Natural killer cell (primary cell): ENCODE measurements around the gene ODAD2. TPM values are rescaled to one million over a fixed set of nuclear protein-coding genes. Genes with fewer than 3 reads are reported as not detected.
"Not testable (repeated sequence)": the region's sequence is repeated elsewhere in the genome, so short reads cannot be mapped to it uniquely, and the experiment has no call there.

Experiments used
- ATAC-seq, 3 donors: fragments of 150-1000 bp in 2 of 3; fragments of 200-7000 bp in 1 of 3; cut with Tn5 transposase; 1 replicate in 1 of 3; 2 replicates in 2 of 3; pipeline ENCODE4 v1.10.0; 2021; ENCODE audit warnings: mild to moderate bottlenecking in 2 of 3, moderate library complexity in 2 of 3
- DNase-seq, 2 donors: peaks; one replicate each; pipeline versions ENCODE4 v3.0.0 to v3.0.0-alpha.2; 2013 to 2021; ENCODE audit warnings: mixed read lengths in 1 of 2
- H3K27ac ChIP-seq: one replicate; pipeline ENCODE4 v1.5.1; 2013; ENCODE audit warnings: mild to moderate bottlenecking, low read length
- H3K27me3 ChIP-seq: one replicate; pipeline ENCODE4 v1.6.1; 2013; ENCODE audit warnings: low read length; ENCODE audit not compliant: control insufficient read depth, insufficient read depth
- H3K36me3 ChIP-seq: one replicate; pipeline ENCODE4 v1.6.1; 2013; ENCODE audit warnings: low read length; ENCODE audit not compliant: control insufficient read depth, insufficient read depth
- H3K4me1 ChIP-seq: one replicate; pipeline ENCODE4 v1.6.1; 2013; ENCODE audit warnings: low read length; ENCODE audit not compliant: control insufficient read depth, insufficient read depth
- H3K4me3 ChIP-seq: one replicate; pipeline ENCODE4 v1.5.1; 2013; ENCODE audit warnings: low read length
- H3K9me3 ChIP-seq: one replicate; pipeline ENCODE4 v1.6.1; 2013; ENCODE audit warnings: low read length; ENCODE audit not compliant: control insufficient read depth, insufficient read depth
- H3K27ac Mint-ChIP-seq, 2 donors: one replicate each; pipeline ENCODE4 v1.8.0; 2022; ENCODE audit warnings: mild to moderate bottlenecking in 2 of 2, mixed read lengths in 2 of 2, moderate library complexity in 1 of 2
- H3K27me3 Mint-ChIP-seq, 2 donors: one replicate each; pipeline ENCODE4 v1.8.0; 2022; ENCODE audit warnings: low read depth in 2 of 2, mixed read lengths in 2 of 2
- H3K36me3 Mint-ChIP-seq: one replicate; pipeline ENCODE4 v1.8.0; 2022; ENCODE audit warnings: mixed read lengths
- H3K4me1 Mint-ChIP-seq, 2 donors: one replicate each; pipeline ENCODE4 v1.8.0; 2022; ENCODE audit warnings: mixed read lengths in 2 of 2
- H3K4me3 Mint-ChIP-seq: one replicate; pipeline ENCODE4 v1.8.0; 2022; ENCODE audit warnings: mild to moderate bottlenecking, moderate library complexity, mixed read lengths
- H3K9me3 Mint-ChIP-seq, 2 donors: one replicate each; pipeline ENCODE4 v1.8.0; 2022; ENCODE audit warnings: mixed read lengths in 2 of 2
- WGBS: methylation state at CpG from one replicate; pipeline ENCODE4 v1.1.7; 2013; ENCODE audit warnings: missing lambda C conversion rate; ENCODE audit not compliant: insufficient coverage; 5-methylcytosine and 5-hydroxymethylcytosine counted together
- intact Hi-C: fragments of 100-400 bp; cut with micrococcal nuclease; formaldehyde crosslinking; loops from one replicate; pipeline ENCODE4 v1.14.2; 2022
- total RNA-seq, 4 donors: library from RNA; stranded (reverse); fragments of 120-200 nt in 1 of 4; gene quantifications; one replicate each; pipeline versions ENCODE4 v1.2.3 to v1.2.4, GENCODE V29; 2013 to 2022
- TF ChIP-seq, protein P1 (sequence below): fragments of 200-600 bp; IDR thresholded peaks from one replicate; pipeline ENCODE4 v1.8.0; 2022; ENCODE audit warnings: antibody characterized with exemption

The ODAD2 gene
- total RNA-seq, 3 donors from 2014 or later (not counting 1 experiment from before 2014, with no cell fraction given), result not detected

DNA sequence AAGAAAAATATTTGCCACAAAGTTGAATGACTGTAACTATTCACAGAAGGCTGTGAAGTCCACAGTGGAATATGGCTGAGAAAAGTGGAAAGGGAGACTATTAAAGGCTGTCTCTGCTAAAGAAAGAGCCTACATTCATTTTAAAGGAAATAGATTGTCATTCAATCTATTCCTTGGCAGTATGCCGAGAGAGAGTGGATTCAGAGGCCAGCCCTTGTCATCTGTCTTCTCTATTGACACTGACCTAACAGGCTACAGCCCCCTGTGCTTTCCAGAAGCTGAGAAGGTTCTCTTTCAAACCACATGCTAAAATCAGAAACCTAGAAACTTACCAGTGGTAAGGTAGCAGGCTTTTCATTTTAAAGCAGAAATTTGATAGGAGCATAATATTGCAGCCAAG lies 12.1 kb downstream of the ODAD2 start:
- ATAC-seq (no peak), DNase-seq (no peak)
- 93% methylated on average over 1 of the region's 1 CpG for WGBS
- no peaks in the 10 kb centered on the region for H3K36me3 Mint-ChIP-seq
- H3K36me3 ChIP-seq, result no peaks in the 10 kb centered on the region
- intact Hi-C loops, result no loop called here
- no peaks in the 10 kb centered on the region for H3K9me3 ChIP-seq
- no peaks in the 10 kb centered on the region for H3K4me1 ChIP-seq
- no peak overlapping the region for H3K27ac ChIP-seq
- no peak overlapping the region for H3K4me3 ChIP-seq
- H3K4me3 Mint-ChIP-seq, result no peak overlapping the region
- no peaks in the 10 kb centered on the region for H3K27me3 ChIP-seq
- peaks cover 4 to 22% of the 10 kb centered on the region in 2 donors for H3K27me3 Mint-ChIP-seq
- no peaks in the 10 kb centered on the region for H3K9me3 Mint-ChIP-seq
- TF ChIP-seq, protein P1, sequence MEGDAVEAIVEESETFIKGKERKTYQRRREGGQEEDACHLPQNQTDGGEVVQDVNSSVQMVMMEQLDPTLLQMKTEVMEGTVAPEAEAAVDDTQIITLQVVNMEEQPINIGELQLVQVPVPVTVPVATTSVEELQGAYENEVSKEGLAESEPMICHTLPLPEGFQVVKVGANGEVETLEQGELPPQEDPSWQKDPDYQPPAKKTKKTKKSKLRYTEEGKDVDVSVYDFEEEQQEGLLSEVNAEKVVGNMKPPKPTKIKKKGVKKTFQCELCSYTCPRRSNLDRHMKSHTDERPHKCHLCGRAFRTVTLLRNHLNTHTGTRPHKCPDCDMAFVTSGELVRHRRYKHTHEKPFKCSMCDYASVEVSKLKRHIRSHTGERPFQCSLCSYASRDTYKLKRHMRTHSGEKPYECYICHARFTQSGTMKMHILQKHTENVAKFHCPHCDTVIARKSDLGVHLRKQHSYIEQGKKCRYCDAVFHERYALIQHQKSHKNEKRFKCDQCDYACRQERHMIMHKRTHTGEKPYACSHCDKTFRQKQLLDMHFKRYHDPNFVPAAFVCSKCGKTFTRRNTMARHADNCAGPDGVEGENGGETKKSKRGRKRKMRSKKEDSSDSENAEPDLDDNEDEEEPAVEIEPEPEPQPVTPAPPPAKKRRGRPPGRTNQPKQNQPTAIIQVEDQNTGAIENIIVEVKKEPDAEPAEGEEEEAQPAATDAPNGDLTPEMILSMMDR, result no peak
- H3K4me1 Mint-ChIP-seq, result no peaks in the 10 kb centered on the region
- H3K27ac Mint-ChIP-seq, result no peak overlapping the region

DNA sequence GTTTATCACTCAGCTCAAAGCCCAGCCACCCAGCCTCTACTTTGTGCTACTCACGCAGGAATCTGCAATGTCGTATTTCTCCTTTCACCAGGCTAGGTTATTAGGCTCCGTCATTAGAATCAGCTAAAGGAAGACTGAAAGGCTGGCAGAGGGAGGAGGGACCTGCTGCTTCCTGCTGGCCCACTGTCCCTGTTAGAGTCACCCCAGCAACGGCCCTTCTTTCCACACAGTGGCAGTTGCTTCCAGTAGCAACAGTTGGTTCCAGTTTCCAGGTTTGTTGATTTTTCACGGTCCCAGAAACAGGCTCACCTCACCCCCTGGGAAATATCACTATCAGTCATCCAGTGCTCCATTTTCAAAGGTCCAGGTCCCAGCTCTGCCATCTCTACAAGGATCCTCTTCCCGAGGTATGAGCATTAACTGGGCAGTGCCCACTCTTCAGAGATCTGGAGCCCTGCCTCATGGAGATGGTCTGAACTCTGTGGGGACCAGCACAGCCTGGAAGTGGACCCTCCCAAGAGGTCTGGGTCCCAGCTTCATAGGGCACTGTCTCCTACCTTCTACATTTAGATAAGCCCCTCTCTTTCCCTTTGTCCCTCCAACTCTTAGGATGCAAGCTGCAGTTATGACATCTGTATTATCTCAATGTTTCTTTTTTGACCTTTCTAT lies 15.9 kb downstream of the ODAD2 start:
- H3K27ac Mint-ChIP-seq, result no peak overlapping the region
- H3K9me3 ChIP-seq, result no peaks in the 10 kb centered on the region
- WGBS, result 81% methylated on average over 6 of the region's 6 CpGs
- DNase-seq, result no peak
- H3K9me3 Mint-ChIP-seq, result no peaks in the 10 kb centered on the region
- no peak for ATAC-seq
- H3K4me3 ChIP-seq, result no peak overlapping the region
- H3K4me1 ChIP-seq, result no peaks in the 10 kb centered on the region
- no peaks in the 10 kb centered on the region for H3K4me1 Mint-ChIP-seq
- intact Hi-C loops, result no loop called here
- H3K36me3 ChIP-seq, result no peaks in the 10 kb centered on the region
- H3K27ac ChIP-seq, result no peak overlapping the region
- TF ChIP-seq, protein P1, result no peak
- H3K36me3 Mint-ChIP-seq, result no peaks in the 10 kb centered on the region
- H3K4me3 Mint-ChIP-seq, result no peak overlapping the region
- H3K27me3 Mint-ChIP-seq, result peaks cover 8 to 13% of the 10 kb centered on the region in 2 donors
- no peaks in the 10 kb centered on the region for H3K27me3 ChIP-seq

DNA sequence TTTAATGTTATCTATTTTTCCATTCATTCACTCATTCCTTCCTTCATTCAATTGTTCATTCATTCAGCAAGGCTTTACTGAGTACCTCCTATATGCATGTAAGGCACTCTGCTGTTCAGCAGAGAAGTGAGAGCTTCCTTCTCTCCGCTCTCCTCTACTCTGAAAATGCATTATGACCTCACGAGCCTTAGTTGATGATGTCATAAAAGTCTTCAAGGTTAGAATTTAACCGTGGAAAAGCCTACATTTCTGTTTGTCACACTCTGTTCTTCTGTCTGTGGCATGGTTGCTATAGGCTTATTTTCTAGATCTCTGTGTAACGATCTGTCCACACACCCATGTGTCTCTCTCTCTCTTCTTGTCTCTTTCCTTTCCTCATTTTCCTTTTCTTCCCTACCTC lies 17.1 kb downstream of the ODAD2 start:
- Mint-ChIP-seq H3K4me3 (no peak overlapping the region), H3K4me1 (no peaks in the 10 kb centered on the region), H3K27me3 (peaks cover 14 to 18% of the 10 kb centered on the region in 2 donors), H3K27ac (no peak overlapping the region), H3K9me3 (peaks cover 2 to 3% of the 10 kb centered on the region in 2 donors), H3K36me3 (peaks cover 3% of the 10 kb centered on the region)
- Histone ChIP-seq H3K4me3 (no peak overlapping the region), H3K27me3 (no peaks in the 10 kb centered on the region), H3K9me3 (no peaks in the 10 kb centered on the region), H3K4me1 (no peaks in the 10 kb centered on the region), H3K36me3 (no peaks in the 10 kb centered on the region), H3K27ac (no peak overlapping the region)
- 93% methylated on average over 4 of the region's 4 CpGs for WGBS
- intact Hi-C loops, result no loop called here
- TF ChIP-seq, protein P1, result no peak
- DNase-seq (no peak), ATAC-seq (no peak)

DNA sequence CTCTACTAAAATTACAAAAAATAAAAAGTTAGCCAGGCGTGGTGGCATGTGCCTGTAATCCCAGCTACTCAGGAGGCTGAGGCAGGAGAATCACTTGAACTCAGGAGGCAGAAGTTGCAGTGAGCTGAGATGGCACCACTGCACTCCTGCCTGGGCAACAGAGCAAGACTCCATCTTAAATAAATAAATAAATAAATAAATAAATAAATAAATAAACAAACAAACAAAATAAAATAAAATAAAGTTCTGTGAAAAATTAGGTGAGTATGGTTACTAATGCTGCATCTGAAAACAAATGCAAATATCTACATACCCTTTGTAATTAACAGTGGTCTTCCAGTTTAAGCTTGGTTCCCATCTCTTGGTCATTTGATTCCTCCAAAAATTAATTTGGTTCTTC lies 28.1 kb downstream of the ODAD2 start:
- H3K4me1 Mint-ChIP-seq, intact Hi-C loops: not testable (repeated sequence)

DNA sequence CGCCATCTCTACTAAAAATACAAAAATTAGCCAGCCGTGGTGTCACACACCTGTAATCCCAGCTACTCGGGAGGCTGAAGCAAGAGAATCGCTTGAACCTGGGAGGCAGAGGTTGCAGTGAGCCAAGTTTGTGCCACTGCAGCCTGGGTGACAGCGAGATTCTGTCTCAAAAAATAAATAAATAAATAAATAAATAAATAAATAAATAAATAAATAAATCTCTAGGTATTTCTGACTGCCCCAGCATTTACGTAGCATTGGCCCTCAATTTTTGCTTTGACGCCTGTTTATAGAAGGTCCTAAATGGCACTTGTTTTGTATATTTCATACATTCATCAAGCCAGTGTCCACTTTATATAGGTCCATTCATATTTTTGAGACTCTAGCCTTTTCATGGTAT lies 28.9 kb downstream of the ODAD2 start:
- WGBS, result 96% methylated on average over 6 of the region's 7 CpGs
- H3K4me3 Mint-ChIP-seq, H3K27ac Mint-ChIP-seq, ATAC-seq, H3K9me3 Mint-ChIP-seq, H3K36me3 ChIP-seq, H3K36me3 Mint-ChIP-seq, DNase-seq, H3K4me3 ChIP-seq, H3K9me3 ChIP-seq, H3K27ac ChIP-seq, H3K4me1 Mint-ChIP-seq, intact Hi-C loops, H3K27me3 ChIP-seq, H3K4me1 ChIP-seq: not testable (repeated sequence)
- peaks cover 7 to 15% of the 10 kb centered on the region in 2 donors for H3K27me3 Mint-ChIP-seq

More for the DNA sequence above, 28.1 kb downstream of the ODAD2 start:
- not testable (repeated sequence) for DNase-seq, H3K9me3 Mint-ChIP-seq, H3K4me1 ChIP-seq, H3K27ac ChIP-seq, H3K4me3 ChIP-seq, H3K36me3 ChIP-seq, H3K27ac Mint-ChIP-seq, H3K4me3 Mint-ChIP-seq, H3K36me3 Mint-ChIP-seq, ATAC-seq, H3K9me3 ChIP-seq, H3K27me3 ChIP-seq
- 75% methylated on average over 1 of the region's 1 CpG for WGBS
- H3K27me3 Mint-ChIP-seq, result peaks cover 7 to 18% of the 10 kb centered on the region in 2 donors
